Tongue (tissue), 2 donors: ENCODE results near the gene SIGLEC10. TPM values are rescaled to one million over a fixed set of nuclear protein-coding genes. Genes with fewer than 3 reads are reported as not detected.
A peak's percentile ranks its signal among the peaks of the same experiment; 100 is the strongest.

Source experiments
- DNase-seq: peaks from one replicate; pipeline ENCODE4 v3.0.0-alpha.2; 2015
- total RNA-seq: library from RNA; depleted of rRNA; stranded (reverse); fragments of >200 nt; gene quantifications from one replicate; pipeline ENCODE4 v1.2.3, GENCODE V29; 2014

Gene SIGLEC10
- total RNA-seq, 1 donor from 2014 or later: 2.1 TPM

DNA sequence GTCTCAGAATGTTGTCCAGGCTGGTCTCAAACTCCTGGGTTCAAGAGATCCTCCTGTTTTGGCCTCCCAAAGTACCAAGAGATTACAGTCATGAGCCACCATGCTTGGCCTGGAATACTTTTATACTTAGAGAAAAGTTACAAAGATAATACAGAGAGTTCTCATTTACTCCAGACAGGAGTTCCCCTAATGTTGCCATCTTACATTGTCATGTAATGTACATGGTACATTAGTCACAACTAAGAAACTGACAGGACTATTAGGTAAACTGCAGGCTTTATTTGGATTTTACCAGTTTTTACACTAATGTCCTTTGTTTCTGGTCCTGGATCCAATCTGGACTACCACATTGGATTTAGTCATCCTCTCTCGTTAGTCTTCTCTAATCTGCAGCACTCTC lies 24.7 kb downstream of the SIGLEC10 start:
- no peak for DNase-seq

DNA sequence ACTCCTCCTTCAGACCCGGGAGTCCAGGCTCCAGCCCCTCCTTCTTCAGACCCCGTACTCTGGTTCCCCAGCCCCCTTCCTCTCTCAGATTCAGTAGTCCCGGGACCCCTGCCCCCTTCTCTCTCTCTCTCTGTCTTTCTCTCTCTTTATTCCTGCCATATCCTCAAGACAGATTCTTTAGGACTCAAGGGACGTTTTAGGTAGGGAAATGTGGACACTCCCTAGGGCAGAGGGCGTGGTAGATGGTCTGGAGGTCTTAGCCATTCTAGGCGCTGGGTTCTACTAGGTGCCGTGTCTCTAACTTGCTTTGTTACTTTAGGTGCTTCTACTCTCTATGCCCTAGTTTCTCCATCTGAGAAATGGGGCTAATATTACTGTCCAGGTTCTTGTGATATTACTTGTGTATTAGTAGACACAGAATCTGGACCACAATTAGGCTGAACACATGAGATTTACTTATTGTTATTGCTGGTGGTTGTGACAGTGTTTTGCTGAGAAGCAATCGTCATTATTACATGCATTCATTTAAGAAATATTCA lies 26.3 kb downstream of the SIGLEC10 start:
- no peak for DNase-seq

DNA sequence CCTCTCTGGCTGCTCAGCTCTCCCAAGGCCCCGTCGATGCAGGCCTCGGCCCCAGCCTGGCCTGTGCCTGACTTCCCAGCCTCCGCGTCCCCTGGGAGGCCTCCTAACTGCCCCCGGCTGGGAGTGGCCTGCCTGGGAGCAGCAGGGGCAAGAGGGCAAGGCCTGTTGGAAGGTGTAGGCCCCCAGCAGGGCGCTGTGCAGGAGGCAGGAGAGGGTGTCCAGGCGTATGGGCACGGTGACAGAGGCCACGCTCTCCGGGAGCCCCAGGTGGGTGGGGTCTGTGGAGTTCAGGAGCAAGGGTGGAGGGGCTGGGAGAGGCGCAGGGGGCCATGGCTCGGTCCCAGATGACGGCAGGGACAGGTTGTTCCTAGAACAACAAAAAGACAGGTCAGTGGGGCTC lies 28.3 kb downstream of the SIGLEC10 start:
- no peak for DNase-seq

DNA sequence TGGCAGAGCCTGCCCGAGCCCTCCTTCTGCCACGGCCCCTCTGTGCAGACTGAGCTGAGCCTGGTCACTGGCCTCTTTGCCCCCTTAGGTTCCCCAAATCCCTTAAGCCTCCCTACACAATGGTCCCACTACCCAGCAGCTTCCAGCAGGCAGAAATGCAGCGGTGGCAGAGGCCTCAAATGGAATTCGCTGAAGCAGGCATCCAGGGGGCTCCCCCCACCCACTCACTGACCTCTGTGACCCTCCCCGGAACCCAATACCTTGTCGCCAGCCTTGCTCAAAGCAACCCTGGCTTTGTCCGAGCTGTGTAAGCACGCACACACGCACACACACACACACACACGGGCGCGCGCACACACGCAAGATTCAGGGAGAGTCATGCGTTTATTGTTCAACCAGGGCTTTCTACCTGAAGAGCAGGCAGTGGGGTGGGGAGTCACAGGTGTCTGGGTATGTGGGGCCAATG lies 29.5 kb downstream of the SIGLEC10 start, which contains the start of gene LIM2:
TSS of gene LIM2 (minus strand) at position 51 of the 466 bp plus-strand sequence. CDS start 531 bp downstream, outside the sequence.
- no peak for DNase-seq

DNA sequence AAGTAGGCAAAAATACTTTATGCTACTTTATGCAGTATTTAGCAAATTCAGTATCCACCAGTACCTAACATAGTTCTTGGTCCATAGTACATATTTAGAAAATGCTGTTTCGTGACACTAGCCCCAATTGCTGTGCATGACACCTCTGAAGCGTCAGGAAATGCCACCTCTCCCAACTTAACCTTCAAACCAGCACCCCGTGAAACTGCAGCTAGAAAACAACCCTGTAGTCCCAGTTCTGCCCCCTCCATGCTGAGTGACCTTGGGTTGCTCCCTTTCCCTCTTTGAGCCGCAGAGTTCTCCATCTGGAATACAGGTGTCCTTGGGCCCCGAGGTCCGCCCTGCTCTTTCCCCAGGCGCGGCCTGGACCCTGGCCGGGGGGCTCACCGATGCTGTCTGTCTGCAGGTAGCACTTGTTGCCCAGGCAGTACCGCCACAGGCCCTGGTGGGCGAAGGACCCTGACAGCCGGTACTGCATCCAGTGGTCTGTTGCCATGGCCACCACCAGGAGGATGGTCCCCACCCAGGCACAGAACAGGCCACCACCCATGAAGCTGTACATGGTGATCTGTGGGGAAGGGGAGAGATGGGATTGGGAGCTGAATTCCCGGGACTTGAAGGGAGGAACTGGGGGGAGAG lies 30.4 kb downstream of the SIGLEC10 start:
- DNase-seq: no peak

DNA sequence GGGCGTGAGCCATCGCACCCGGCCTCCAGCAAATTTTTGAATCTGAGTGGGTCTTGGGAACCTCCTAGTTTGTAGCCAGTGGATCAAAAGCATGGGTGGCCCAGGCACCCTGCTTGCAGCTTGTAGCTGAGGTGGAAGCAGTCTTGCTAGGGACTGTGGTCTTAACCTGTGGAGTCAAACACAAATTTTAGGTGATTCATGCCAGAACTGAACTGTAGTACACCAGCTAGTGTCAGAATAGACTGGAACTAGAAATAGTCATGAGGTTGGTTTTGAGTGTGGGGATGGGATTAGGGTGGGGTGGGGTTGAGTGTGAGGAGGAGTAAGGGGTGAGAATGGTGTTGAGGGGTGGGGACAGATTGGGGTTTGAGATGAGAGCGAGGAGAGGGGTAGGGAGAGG lies 35.4 kb downstream of the SIGLEC10 start:
- no peak for DNase-seq

DNA sequence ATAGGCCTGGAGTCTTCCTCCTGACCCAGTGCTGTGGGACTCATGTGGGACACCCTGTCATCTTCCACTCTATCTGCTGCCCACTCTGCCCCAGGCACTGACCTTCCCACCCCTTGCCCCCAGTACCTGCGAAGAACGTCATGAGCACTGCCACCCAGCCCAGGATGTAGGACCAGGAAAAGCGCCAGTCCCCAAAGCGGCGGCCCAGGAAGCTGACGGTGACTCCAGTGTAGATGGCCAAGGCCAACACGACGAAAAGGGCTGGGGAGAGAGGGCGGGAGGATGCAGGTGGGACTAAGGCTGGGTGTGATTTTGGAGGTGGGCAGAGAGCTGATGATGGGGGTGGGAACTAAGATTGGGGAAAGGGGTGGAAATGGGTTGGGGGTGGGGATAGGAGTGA lies 37.1 kb downstream of the SIGLEC10 start:
- no peak for DNase-seq

DNA sequence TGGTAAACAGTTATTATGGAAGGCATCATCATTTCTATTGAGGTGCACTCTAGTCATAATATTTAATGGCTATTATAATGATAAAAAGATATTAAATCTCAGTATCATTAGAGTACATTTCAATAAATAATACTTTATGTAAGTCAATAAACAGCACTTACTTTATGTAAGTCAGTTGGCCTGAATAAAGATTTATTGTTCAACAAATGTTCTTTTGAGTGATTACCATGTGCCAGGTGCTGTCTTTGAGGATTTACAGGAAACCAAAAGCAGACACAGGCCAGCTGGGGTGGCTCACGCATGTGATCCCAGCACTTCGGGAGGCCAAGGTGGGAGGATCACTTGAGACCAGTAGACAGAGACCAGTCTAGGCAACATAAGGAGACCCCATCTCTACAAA lies 40.0 kb downstream of the SIGLEC10 start:
- no peak for DNase-seq

DNA sequence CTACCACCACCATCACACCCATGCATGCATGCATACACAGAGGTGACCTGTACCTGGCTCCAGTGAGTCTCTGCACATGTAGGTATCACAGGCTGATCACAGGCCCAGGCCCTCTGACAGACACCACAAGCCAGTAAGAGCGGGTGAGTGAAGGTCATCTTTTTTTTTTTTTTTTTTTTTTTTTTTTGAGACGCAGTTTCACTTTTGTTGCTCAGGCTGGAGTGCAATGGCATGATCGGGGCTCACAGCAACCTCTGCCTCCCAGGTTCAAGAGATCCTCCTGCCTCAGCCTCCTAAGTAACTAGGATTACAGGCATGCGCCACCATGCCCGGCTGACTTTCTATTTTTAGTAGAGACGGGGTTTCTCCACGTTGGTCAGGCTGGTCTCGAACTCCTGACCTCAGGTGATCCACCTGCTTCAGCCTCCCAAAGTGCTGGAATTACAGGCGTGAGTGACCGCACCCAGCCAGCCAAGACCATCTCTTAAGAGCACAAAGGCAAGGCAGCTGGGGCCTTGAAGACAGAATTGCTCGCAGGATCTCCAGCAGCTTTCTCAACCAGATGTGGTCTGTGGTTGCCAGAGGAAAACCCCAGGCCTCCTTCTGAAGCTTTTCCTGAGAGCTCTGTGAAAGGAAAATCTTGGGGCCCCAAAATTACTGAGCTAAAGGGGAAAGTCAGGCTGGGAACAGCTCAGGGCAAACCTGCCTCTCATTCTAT lies 41.8 kb downstream of the SIGLEC10 start:
- DNase-seq: no peak

DNA sequence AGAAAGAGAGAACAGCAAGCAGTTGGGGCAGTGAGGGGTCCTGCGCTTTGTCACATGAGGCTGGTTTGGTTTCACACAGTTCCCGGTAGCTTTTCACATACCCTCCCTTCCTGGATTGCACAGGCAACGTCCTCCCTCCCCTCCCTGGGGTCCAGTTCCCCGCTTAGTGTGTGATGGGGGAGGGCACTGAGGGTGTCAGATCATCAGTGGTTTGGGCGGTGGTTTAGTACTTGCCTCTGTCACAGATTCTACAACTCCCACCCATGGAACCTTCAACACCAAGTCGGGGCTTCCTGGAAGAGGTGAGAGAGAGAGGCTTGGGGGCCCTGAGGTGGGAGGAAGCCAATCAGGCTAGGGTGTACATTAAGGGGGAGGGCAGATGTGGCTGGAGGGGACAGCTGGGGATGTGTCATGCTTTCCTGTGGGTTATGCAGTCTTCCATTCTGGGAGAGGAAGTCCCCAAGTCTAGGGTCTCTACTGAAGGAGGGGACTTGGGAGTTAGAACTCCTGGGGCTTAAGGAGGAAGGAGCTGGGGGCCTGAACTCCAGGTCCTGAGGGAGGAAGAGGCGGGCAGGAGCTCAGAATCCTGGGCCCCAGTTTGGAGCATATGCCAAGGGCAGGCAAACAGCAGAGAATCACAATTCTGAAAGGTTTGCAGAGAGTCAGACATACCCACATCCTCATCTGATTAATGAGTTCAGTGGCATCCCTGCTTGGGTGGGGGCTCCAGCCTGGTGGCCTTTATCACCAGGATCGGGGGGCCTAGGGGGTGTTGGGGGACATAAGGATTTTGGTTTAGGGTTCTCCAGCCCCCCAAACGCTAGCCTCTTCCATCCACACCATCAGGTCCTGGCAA lies 44.6 kb downstream of the SIGLEC10 start, which contains the start of gene NKG7:
TSS of gene NKG7 (minus strand) at position 6 of the 856 bp plus-strand sequence. CDS start 119 bp downstream, outside the sequence.
- DNase-seq: no peak

DNA sequence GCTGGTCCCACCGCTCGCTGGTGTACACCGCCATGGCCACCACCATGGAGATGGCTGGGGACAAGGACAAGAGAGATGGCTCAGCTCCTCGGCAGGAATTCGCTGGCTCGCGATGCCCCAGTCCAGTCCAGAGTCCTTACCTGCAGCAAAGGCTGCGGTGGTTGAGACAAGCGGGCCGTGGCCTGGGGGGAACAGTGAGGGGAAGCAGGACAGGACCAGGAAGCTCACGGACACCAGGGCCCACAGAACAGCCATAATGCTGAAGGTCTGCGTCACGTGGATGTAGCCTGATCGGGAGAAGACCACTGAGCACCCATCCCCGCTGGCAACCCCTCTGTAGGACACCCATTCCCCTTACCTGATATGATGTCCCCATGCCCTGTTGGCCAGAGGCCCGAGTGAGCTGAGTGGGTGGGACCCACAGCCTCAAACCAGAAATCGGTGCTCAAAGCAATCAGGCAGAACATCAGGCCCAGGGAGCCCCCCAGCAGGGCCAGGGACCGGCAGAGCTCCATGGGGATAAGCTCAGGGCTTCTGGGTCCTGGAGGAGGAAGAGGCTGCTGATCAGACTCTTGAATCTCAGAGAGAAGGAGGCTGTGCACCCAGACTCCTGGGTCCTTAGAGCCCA lies 45.3 kb downstream of the SIGLEC10 start:
- no peak for DNase-seq

DNA sequence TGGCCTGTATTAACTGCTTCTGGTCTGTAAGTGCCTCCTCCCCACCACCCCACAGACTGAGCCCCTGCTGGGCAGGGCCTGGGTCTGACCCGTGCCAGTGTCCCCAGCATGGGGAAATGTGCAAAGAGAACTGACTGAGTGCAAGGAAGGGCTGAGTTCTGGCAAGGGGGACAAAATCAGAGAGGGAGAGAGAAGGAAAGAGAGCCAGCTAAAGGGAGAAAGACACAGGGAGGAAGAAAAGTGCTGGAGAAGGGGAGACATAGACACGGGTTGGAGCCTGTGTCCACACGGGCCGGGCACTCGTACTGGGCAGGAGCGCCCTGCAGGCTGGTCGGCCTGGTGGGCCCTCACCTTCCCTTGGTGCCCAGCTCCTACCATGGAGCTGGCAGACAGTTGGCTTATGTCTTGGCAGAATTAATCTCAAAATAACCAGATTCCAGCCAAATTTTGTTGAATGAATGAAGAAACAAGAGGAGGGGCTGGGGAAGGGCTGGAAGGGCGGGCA lies 46.2 kb downstream of the SIGLEC10 start:
- no peak for DNase-seq

DNA sequence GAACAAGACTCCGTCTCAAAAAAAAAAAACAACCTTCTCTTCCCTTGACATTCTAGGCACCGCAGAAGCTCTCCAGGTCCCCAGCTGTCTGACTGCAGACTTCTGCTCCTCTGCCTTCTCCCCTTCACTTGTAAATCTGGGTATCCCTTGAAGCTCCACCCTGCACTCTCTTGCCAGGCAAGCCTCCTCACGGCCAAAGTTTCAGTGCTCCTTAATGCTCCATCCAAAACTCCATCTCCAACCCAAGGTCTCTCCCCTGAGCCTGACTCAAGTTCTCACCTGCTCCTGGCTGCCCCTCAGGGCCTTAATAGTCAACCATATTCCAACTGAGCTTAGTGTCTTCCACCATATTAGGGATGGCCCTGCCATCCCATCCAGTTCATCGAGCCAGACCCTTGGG lies 47.2 kb downstream of the SIGLEC10 start:
- no peak for DNase-seq

DNA sequence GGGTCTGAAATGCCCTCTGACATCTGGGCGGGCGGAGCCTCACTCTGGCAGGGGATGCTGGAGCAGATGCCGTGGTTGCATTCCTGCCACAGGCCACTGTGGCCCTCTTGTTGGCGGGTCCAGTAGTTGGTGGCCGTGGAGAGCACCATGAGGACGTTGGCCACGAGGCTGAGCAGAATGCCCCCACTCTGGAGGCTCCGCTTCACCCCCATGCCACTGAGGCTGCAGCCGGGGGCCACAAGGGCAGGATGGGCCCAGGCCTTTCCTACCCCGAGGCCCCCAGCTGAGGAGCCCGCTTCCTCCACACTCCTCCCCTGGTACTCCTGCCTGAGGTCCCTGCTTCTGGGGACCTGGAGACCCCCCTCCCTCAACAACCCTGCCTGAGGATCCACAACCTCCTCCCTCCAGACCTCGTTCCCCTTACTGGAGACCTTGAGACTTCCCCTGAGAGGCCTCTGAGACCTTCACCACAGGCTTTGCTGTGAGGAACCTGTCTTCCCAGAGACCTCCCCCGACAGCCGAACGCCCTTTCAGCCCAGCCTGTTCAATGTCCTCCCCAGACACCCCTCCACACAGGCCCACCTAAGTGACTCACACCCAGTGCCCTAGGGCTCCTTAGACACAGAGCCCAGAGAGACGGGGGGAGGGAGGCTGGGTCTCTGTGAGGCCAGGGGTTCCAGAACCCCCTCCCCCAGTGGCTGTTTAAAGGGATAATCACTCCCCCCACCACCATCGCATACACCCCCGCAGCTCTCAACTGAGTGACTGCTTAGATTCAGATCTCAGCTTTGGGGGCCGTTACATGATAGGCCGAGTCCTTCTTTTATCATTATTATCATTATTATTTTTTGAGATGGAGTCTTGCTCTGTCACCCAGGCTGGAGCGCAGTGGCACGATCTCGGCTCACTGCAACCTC lies 48.8 kb downstream of the SIGLEC10 start, which contains the start of gene CLDND2:
TSS of gene CLDND2 (minus strand) at position 638 of the 917 bp plus-strand sequence. CDS start at position 212, 426 bp downstream.
- no peak for DNase-seq

DNA sequence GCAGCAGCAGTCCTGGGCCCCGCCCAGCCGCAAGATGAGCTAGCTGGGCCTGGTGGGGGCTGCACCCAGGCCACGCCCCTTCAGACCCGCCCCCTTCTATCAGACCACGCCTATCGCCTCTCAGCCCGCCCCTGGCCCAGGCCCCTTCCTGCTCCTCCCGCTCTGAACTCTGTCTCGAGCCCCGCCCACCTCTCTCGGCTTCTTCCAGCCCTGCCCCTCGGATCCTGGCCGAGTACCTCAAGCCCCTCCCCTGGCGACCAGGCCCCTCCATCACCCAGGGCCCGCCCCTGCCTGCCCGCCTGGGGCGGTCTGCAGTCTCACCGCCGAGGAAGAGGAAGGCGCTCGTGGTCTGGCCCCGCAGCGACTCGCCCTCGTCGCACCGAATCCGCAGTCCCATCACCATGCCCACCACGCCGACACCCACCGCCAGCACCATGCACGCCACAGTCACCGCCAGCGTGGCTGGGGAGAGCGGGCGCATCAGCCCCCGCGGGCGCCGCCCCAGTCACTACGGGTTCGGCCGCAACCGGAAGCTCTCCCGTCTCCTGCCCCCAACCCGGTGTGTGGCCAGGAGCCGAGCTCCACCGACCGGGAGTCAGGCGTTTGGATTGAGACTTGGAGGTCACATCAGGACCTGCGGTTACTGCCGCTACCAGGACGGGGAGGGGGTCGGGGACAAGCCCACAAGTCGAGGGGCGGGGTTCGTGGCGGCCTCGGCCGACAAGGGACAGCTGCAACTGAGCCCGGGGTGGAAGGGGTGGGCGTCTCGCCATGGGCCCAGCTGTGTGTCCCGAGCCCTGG lies 49.7 kb downstream of the SIGLEC10 start:
- peak; percentile 99 for DNase-seq

DNA sequence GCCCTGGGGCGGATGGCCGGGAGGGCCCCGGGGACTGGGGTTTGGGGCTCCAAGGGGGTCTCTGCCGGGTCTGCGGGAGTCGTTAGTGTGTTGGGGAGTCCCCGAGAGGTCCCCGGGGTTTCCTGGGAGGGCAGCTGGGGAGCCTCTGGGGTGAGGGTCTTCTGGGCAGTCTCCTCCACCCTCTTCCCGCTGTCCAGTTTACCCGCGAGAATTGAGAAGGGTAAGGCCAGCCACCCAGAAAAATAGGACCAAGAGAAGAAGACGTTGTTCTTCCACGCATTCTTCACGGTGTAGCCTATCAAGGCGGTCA lies 50.2 kb downstream of the SIGLEC10 start:
- no peak for DNase-seq

DNA sequence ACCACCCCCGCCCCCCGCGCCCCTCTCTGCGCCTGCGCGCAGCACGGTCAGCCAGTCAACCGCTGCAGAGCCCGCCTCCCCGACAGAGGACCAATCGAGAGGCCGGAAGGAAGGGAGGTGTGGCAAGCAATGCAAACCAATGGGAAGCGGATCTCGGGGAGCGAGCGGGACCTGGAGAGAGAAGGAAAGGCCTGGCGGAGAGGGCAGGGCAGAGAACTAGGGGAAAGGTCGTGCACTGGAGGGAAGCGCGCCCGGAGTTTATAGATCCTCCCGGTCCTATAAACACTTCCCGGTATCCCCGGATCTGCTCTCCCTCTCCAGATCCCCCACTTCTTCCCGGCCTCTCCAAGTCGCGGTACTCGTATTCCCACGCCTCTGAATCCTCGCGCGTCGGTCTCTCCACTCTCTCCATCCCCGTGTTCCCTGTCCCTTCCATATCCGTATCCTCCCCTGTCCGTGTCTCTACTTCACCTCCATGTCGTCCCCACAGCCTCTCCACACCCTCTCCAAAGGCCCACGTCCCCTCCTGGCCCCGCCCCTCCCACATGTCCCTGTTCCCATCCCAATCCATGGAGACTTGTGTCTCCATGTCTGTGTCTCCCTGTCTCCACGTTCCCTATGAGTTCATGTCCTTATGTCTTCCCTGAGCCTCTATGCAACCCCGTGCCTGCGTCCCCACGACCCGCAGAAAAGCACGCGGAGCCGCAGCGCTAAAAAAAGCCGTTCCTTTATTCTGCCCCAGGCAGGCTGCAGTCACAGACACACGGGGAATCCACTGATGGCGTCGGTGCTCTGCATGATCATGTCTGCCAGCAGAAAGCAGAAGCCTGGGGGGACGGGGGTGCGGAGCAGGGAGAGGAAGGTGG lies 50.8 kb downstream of the SIGLEC10 start:
- DNase-seq: peak; percentile 99

DNA sequence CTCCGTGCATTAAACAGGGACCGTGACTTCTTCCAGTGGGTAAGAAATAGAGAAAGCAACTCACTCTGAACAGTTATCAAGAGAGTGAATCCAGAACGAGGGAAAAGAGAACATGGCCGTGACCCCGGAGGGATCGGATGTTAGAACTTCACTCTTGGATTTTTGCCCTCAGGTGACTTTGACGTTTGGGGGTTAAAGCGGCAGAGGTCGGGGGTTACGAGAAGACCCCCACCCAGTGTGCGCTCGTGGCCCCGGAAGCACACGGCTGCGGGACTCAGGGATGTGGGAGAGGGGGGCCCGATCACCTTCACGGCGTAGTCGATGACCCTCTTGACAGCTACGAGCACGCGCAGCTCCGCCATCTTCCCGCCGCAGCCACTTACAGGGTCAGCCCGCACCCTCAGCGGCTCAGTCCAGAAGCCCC lies 51.5 kb downstream of the SIGLEC10 start, which contains the start of gene ETFB:
TSS of gene ETFB (minus strand) at position 424 of the 424 bp plus-strand sequence. CDS start at position 362, 62 bp downstream.
- no peak for DNase-seq
